B cell (primary cell): ENCODE measurements around the gene RABGAP1L.

Experiments
- EZH2 ChIP-seq: IDR thresholded peaks from 2 replicates; pipeline ENCODE4 v1.6.1; 2012; ENCODE audit warnings: borderline replicate concordance, low read depth, mild to moderate bottlenecking, moderate library complexity, low read length; ENCODE audit not compliant: insufficient read depth, poor library complexity, severe bottlenecking
- TF ChIP-seq, protein P1 (sequence below): fragments of 200-600 bp; IDR thresholded peaks from one replicate; pipeline ENCODE4 v1.8.0; 2022; ENCODE audit warnings: antibody characterized with exemption, mild to moderate bottlenecking

DNA sequence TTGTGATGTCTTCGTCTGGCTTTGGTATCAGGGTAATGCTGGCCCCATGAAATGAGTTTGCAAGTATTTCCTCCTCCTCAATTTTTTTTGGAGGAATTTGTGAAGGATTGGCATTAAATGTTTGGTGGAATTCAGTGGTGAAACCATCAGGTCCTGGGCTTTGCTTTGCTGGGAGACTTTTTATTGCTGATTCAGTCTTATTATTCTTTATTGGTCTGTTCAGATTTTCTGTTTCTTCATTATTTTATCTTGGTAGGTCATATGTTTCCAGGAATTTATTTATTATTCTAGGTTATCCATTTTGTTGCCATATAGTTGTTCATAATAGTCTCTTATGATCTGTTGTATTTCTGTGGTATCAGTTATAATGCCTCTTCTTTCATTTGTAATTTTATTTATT lies 126.7 kb downstream of the RABGAP1L start:
- TF ChIP-seq, protein P1, sequence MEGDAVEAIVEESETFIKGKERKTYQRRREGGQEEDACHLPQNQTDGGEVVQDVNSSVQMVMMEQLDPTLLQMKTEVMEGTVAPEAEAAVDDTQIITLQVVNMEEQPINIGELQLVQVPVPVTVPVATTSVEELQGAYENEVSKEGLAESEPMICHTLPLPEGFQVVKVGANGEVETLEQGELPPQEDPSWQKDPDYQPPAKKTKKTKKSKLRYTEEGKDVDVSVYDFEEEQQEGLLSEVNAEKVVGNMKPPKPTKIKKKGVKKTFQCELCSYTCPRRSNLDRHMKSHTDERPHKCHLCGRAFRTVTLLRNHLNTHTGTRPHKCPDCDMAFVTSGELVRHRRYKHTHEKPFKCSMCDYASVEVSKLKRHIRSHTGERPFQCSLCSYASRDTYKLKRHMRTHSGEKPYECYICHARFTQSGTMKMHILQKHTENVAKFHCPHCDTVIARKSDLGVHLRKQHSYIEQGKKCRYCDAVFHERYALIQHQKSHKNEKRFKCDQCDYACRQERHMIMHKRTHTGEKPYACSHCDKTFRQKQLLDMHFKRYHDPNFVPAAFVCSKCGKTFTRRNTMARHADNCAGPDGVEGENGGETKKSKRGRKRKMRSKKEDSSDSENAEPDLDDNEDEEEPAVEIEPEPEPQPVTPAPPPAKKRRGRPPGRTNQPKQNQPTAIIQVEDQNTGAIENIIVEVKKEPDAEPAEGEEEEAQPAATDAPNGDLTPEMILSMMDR = no peak
- no peak for TF ChIP-seq EZH2
